A673 (cell line): ENCODE data around the gene DIPK2A. TPM values are rescaled to one million over a fixed set of nuclear protein-coding genes. Genes with fewer than 3 reads are reported as not detected.

Experiments
- BruUV-seq: library from RNA; stranded (reverse); fragments of 400-500 nt; replicated peaks from 2 replicates; lab custom pipeline; 2021; lab: Mats Ljungman, UMichigan
- CTCF ChIA-PET: fragments of 300-600 bp; sonication (Branson Sonifier 250); formaldehyde crosslinking; loops from one replicate; lab custom pipeline; 2022; ENCODE audit warnings: antibody characterized with exemption; lab: Charles Lee
- POLR2A ChIA-PET: fragments of 300-600 bp; sonication (Branson Sonifier 250); formaldehyde crosslinking; loops from one replicate; lab custom pipeline; 2022; ENCODE audit warnings: antibody characterized with exemption; ENCODE audit not compliant: low non-redundant PET; lab: Charles Lee
- DNase-seq: peaks from one replicate; pipeline ENCODE4 v3.0.0-alpha.2; 2015; ENCODE audit warnings: low spot score
- H3K27ac ChIP-seq: fragments of 200-600 bp; sonication (generic); 2 replicates; pipeline ENCODE4 v1.5.1; 2016; ENCODE audit warnings: mixed run types, low read depth, mild to moderate bottlenecking, mixed read lengths, antibody characterized with exemption, low read length; ENCODE audit not compliant: poor library complexity, severe bottlenecking
- H3K27me3 ChIP-seq: fragments of 200-600 bp; sonication (generic); replicated peaks from 2 replicates; pipeline ENCODE4 v1.6.1; 2017; ENCODE audit warnings: mixed run types, low read depth, mild to moderate bottlenecking, mixed read lengths, antibody characterized with exemption, low read length; ENCODE audit not compliant: insufficient read depth, poor library complexity
- H3K36me3 ChIP-seq: fragments of 200-600 bp; sonication (generic); 2 replicates; pipeline ENCODE4 v1.6.1; 2016; ENCODE audit warnings: mixed run types, mild to moderate bottlenecking, mixed read lengths, antibody characterized with exemption, low read length; ENCODE audit not compliant: insufficient read depth, poor library complexity, severe bottlenecking
- H3K4me1 ChIP-seq: fragments of 200-600 bp; sonication (generic); 2 replicates; pipeline ENCODE4 v1.6.1; 2017; ENCODE audit warnings: mixed run types, mild to moderate bottlenecking, mixed read lengths, antibody characterized with exemption, low read length; ENCODE audit not compliant: insufficient read depth, poor library complexity, severe bottlenecking
- H3K4me3 ChIP-seq: fragments of 200-600 bp; sonication (generic); 2 replicates; pipeline ENCODE4 v1.5.1; 2016; ENCODE audit warnings: low read depth, mixed run types, mild to moderate bottlenecking, mixed read lengths, low read length; ENCODE audit not compliant: poor library complexity, severe bottlenecking
- H3K9me3 ChIP-seq: fragments of 200-600 bp; sonication (generic); 2 replicates; pipeline ENCODE4 v1.6.1; 2016; ENCODE audit warnings: mixed run types, low read depth, mild to moderate bottlenecking, mixed read lengths, antibody characterized with exemption, low read length; ENCODE audit not compliant: poor library complexity, severe bottlenecking
- CTCF ChIP-seq: fragments of 300-800, 200-600 bp; sonication (generic); conservative IDR thresholded peaks from 2 replicates; pipeline ENCODE4 v1.5.1; 2017; ENCODE audit warnings: low read depth, mild to moderate bottlenecking, antibody characterized with exemption, low read length, moderate library complexity, mixed read lengths
- EZH2 ChIP-seq: fragments of 200-600 bp; sonication (generic); IDR thresholded peaks from 2 replicates; pipeline ENCODE4 v1.6.1; 2017; ENCODE audit warnings: borderline replicate concordance, low read depth, mild to moderate bottlenecking, mixed read lengths, antibody characterized with exemption, low read length; ENCODE audit not compliant: poor library complexity, severe bottlenecking
- intact Hi-C: fragments of 100-400 bp; cut with micrococcal nuclease; formaldehyde crosslinking; loops from one replicate; pipeline ENCODE4 v1.10.0; 2022; ENCODE audit not compliant: unreplicated experiment
- total RNA-seq: library from RNA; stranded (reverse); gene quantifications from 2 replicates; pipeline ENCODE4 v1.2.3, GENCODE V29; 2021

Gene DIPK2A
- total RNA-seq, 1 experiment from 2014 or later, result 47.7 TPM

DNA sequence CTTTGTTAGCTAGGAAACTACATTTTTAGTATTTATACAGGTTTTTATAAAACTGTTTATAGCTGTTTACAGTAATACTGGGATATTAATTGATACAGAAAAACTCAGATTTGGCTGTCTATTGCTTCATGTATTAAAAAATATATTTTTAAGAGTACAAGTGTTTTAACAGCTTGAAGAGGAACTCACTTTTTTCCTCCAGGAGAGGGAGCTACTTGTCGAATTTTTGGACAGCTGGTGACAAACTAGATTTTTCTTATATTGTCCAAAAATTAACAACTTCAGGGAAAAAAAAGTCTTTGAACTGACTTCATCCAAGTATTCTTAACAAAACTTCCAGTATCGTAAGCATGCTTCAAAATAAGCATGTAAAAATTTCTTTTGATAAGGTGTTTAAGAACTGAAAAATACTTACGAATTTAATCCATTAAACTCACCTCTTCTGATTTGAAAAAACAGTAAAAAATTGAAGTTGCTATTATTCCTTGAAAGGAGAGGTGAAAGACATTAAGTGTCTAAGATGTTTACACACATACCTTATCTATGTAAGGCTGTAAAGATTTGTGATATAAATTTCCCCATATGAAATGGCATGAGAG lies 4.0 kb downstream of the DIPK2A start:
- no peaks in the 10 kb centered on the region for H3K27me3 ChIP-seq
- H3K4me1 ChIP-seq, result peaks cover 41% of the 10 kb centered on the region
- H3K27ac ChIP-seq, result peak overlapping the region; percentile 26
- ChIA-PET CTCF (no interaction called here), POLR2A (no interaction called here)
- peak; percentile 67 for DNase-seq
- TF ChIP-seq EZH2 (no peak), CTCF (peak; percentile 70)
- H3K4me3 ChIP-seq, result peak overlapping the region; percentile 90
- intact Hi-C loops, result loop anchor here (10.0 kb wide), 2 partner anchors 389 to 619 kb away; no protein-coding TSS in a partner anchor
- BruUV-seq, result no TSS peak
- no peaks in the 10 kb centered on the region for H3K9me3 ChIP-seq
- H3K36me3 ChIP-seq, result no peaks in the 10 kb centered on the region

- no peak overlapping the region for H3K4me3 ChIP-seq
- H3K36me3 ChIP-seq, result no peaks in the 10 kb centered on the region
- H3K27me3 ChIP-seq, result no peaks in the 10 kb centered on the region
- POLR2A ChIA-PET, result no interaction called here
- BruUV-seq, result no TSS peak
- H3K4me1 ChIP-seq, result peaks cover 40% of the 10 kb centered on the region
- CTCF ChIA-PET, result no interaction called here
- no peak for DNase-seq
- TF ChIP-seq EZH2, result no peak
- TF ChIP-seq CTCF, result no peak
- H3K9me3 ChIP-seq, result no peaks in the 10 kb centered on the region
- intact Hi-C loops, result loop anchor here (10.0 kb wide), 2 partner anchors 387 to 617 kb away; no protein-coding TSS in a partner anchor
- H3K27ac ChIP-seq, result no peak overlapping the region
These were observed 6.0 kb downstream of the DIPK2A start for GRCh38 chr3:143977341-143978262.

GRCh38 chr3:143978263-143978631 lies 6.6 kb downstream of the DIPK2A start:
- intact Hi-C loops, result loop anchor here (10.0 kb wide), 2 partner anchors 387 to 617 kb away; no protein-coding TSS in a partner anchor
- no peaks in the 10 kb centered on the region for H3K36me3 ChIP-seq
- H3K4me1 ChIP-seq, result peaks cover 40% of the 10 kb centered on the region
- TF ChIP-seq CTCF (no peak), EZH2 (no peak)
- H3K27ac ChIP-seq, result no peak overlapping the region
- no peaks in the 10 kb centered on the region for H3K27me3 ChIP-seq
- BruUV-seq, result no TSS peak
- no peaks in the 10 kb centered on the region for H3K9me3 ChIP-seq
- ChIA-PET POLR2A (no interaction called here), CTCF (no interaction called here)
- no peak for DNase-seq
- no peak overlapping the region for H3K4me3 ChIP-seq
